Peyer's patch (tissue), 4 donors: Measurements from ENCODE around the gene IDH3B. TPM values are rescaled to one million over a fixed set of nuclear protein-coding genes. Genes with fewer than 3 reads are reported as not detected.
A peak's percentile ranks its signal among the peaks of the same experiment; 100 is the strongest.

Experiments used
- DNase-seq, 3 donors: peaks; one replicate each; pipeline ENCODE4 v3.0.0-alpha.2; 2017 to 2019
- H3K27ac ChIP-seq, 4 donors: fragments of 200-600 bp; sonication (generic); one replicate each; pipeline ENCODE4 v1.5.1; 2016 to 2019
- H3K27me3 ChIP-seq, 2 donors: fragments of 200-600 bp; sonication (generic); one replicate each; pipeline ENCODE4 v1.5.1; 2019
- H3K36me3 ChIP-seq, 3 donors: fragments of 200-600 bp; sonication (generic); one replicate each; pipeline ENCODE4 v1.5.1; 2016 to 2019
- H3K4me1 ChIP-seq, 4 donors: fragments of 200-600 bp; sonication (generic); one replicate each; pipeline ENCODE4 v1.5.1; 2016 to 2019
- H3K4me3 ChIP-seq, 4 donors: fragments of 200-600 bp; sonication (generic); 1 replicate in 3 of 4; 2 replicates in 1 of 4; pipeline ENCODE4 v1.5.1; 2016 to 2019; ENCODE audit warnings: mild to moderate bottlenecking in 1 of 4
- H3K9me3 ChIP-seq, 4 donors: fragments of 200-600 bp; sonication (generic); one replicate each; pipeline ENCODE4 v1.5.1; 2016 to 2019; ENCODE audit warnings: mild to moderate bottlenecking in 1 of 4
- POLR2A ChIP-seq, 2 donors: fragments of 450-650 bp; IDR thresholded peaks; one replicate each; pipeline ENCODE4 v1.5.1; 2017; ENCODE audit warnings: antibody characterized with exemption in 2 of 2, mild to moderate bottlenecking in 2 of 2, moderate library complexity in 2 of 2
- total RNA-seq, 4 donors: library from RNA; depleted of rRNA; stranded (reverse); fragments of >200 nt; gene quantifications; one replicate each; pipeline ENCODE4 v1.1.0, GENCODE V29; 2016
- TF ChIP-seq, protein P1 (sequence below), 6 experiments: fragments of 450-650 bp in 4 of 6; fragments of 200-600 bp in 2 of 6; sonication (generic) in 1 of 6; IDR thresholded peaks; one replicate each; pipeline ENCODE4 v1.5.1; 2017 to 2019; ENCODE audit warnings: antibody characterized with exemption in 6 of 6, mild to moderate bottlenecking in 3 of 6, moderate library complexity in 1 of 6

Gene IDH3B
- total RNA-seq, 4 donors from 2014 or later, result 113 to 156 (median 134) TPM

DNA sequence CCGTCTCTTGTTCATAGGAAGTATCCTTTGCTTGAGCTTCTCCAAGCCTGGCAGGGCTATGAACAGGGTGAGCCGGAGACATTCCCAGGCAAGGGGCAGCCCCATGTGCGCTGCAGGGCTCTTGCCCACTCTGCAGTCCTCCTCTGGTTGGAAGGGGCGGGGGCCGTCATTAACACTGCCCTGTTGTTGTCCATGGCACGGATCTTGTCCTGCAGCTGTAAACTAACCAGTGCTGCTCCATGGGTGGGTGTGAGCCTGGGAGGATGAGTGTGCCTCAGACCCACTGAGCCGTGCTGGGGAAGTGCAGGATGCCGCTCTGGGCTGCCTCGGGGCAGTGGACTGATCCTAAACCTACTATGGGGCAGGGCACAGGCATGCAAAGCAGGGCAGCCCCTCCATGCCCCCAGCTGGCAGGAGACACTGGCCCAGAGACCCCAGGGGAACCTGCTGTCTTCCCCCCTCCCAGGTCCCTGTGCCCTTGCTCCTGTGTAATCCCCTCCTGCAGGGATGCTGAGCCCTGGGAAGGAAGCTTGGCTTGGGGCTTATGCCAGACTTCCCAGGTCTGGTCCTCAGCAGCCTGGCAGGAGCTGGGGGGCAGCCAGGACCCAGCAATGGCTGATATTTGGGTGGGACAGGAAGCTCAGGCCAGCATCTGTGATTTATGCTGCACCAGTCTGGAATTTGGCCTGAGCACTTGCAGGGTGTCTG is 37.1 kb upstream of the IDH3B start:
- Histone ChIP-seq H3K27ac (no peak overlapping the region), H3K9me3 (no peaks in the 10 kb centered on the region), H3K4me1 (no peaks in the 10 kb centered on the region), H3K36me3 (no peaks in the 10 kb centered on the region), H3K4me3 (no peak overlapping the region), H3K27me3 (no peaks in the 10 kb centered on the region)
- TF ChIP-seq, protein P1, sequence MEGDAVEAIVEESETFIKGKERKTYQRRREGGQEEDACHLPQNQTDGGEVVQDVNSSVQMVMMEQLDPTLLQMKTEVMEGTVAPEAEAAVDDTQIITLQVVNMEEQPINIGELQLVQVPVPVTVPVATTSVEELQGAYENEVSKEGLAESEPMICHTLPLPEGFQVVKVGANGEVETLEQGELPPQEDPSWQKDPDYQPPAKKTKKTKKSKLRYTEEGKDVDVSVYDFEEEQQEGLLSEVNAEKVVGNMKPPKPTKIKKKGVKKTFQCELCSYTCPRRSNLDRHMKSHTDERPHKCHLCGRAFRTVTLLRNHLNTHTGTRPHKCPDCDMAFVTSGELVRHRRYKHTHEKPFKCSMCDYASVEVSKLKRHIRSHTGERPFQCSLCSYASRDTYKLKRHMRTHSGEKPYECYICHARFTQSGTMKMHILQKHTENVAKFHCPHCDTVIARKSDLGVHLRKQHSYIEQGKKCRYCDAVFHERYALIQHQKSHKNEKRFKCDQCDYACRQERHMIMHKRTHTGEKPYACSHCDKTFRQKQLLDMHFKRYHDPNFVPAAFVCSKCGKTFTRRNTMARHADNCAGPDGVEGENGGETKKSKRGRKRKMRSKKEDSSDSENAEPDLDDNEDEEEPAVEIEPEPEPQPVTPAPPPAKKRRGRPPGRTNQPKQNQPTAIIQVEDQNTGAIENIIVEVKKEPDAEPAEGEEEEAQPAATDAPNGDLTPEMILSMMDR (IDR thresholded peaks at IDR 0.05), result no peak
- no peak for TF ChIP-seq POLR2A (IDR thresholded peaks at IDR 0.05)
- DNase-seq, result no peak

DNA sequence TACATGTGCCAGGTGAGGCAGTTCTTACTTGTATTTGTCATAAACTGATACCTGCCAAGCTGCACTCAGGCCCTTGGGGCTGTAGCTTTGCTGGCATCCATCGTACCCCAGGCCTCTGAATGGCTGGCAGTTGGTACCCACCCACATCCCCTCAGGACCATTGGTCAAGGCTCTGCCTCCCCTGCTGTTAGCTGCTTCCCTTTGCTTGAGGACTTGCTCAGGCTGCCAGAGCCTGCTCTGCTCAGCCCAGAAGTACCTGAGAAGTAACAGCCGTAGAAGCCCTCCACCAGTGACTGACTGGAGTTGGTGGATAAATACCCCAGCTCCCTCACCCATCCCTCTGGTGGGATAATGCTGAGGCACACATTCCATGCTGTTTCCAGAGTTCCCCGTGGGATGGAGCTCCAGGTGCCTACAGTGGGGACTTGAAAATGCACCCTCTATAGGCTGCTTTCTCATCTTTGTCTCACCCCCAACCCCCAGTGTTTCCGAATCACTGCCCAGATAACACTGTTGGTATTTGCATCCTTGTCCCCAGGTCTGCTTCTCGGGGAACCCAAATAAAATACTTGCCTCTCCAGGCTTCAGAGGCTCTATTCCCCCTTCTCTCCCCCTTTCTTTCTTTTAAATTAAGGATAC is 35.9 kb upstream of the IDH3B start:
- Histone ChIP-seq H3K4me1 (no peaks in the 10 kb centered on the region), H3K36me3 (no peaks in the 10 kb centered on the region), H3K9me3 (no peaks in the 10 kb centered on the region), H3K4me3 (no peak overlapping the region), H3K27me3 (no peaks in the 10 kb centered on the region), H3K27ac (no peak overlapping the region)
- DNase-seq, result peak in 1 of 3 donors; percentile 24
- no peak for TF ChIP-seq POLR2A (IDR thresholded peaks at IDR 0.05)
- TF ChIP-seq, protein P1 (IDR thresholded peaks at IDR 0.05), result no peak

DNA sequence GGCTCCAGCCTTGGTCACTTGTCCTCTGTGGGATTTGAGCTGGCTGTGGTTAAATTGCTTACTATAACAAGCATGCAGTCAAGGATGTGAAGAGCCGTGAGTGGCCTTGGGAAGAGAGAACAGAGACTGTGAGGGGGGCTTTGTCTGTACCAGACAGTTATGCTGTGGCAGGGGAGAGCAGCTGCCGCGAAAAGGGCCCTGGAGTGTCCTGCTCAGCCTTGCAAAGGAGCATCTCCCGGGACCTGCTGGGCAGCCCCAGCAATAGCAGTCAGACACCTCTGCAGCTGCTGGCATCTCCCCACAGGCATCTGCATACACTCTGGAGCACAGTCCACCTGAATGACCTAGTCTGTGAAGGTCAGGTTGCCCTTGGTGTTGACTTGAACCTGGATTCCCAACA is 34.9 kb upstream of the IDH3B start:
- no peak overlapping the region for H3K27ac ChIP-seq
- TF ChIP-seq, protein P1 (IDR thresholded peaks at IDR 0.05), result no peak
- TF ChIP-seq POLR2A (IDR thresholded peaks at IDR 0.05), result no peak

DNA sequence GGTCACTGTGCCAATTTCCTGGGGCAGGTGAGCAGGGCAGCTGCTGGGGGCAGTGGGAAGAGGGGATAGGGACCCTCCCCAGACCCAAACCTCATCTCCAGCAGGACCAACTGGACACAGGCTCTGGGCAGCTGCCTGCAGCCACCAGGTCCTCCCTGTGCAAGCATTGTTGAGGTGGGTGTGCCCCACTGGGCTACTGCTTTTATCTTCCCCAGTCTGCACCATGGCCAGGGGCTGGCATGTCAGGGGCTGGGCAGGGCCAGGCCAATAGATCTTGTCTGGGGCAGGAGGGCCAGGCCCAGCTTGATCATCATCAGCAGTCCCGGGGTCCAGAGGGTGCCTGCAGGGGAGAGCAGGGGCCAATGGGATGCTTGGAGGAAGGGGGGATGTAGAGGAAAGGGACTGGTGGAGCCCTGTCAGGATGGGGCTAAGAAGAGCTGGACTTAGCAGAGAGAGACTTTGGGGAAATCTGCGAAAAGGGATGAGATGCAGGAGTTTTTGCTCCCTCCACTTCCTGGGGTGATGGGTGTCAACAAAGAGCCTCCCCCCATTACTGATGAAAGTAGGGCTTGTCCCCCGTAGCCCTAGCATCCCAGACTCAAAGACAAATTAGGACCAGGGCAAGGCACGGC is 34.3 kb upstream of the IDH3B start:
- Histone ChIP-seq H3K27ac (no peak overlapping the region), H3K9me3 (no peaks in the 10 kb centered on the region), H3K4me3 (no peak overlapping the region), H3K27me3 (peaks cover 0 to 13% of the 10 kb centered on the region in 2 donors), H3K36me3 (no peaks in the 10 kb centered on the region), H3K4me1 (peaks cover 0 to 9% (median 3%) of the 10 kb centered on the region in 4 donors)
- TF ChIP-seq POLR2A (IDR thresholded peaks at IDR 0.05), result no peak
- TF ChIP-seq, protein P1 (IDR thresholded peaks at IDR 0.05), result no peak
- DNase-seq, result no peak

More for the DNA sequence above, 34.9 kb upstream of the IDH3B start:
- H3K4me3 ChIP-seq, result no peak overlapping the region
- DNase-seq, result no peak
- peaks cover 0 to 7% of the 10 kb centered on the region in 2 donors for H3K27me3 ChIP-seq
- no peaks in the 10 kb centered on the region for H3K36me3 ChIP-seq
- peaks cover 0 to 3% (median 0%) of the 10 kb centered on the region in 4 donors for H3K4me1 ChIP-seq
- H3K9me3 ChIP-seq, result no peaks in the 10 kb centered on the region

DNA sequence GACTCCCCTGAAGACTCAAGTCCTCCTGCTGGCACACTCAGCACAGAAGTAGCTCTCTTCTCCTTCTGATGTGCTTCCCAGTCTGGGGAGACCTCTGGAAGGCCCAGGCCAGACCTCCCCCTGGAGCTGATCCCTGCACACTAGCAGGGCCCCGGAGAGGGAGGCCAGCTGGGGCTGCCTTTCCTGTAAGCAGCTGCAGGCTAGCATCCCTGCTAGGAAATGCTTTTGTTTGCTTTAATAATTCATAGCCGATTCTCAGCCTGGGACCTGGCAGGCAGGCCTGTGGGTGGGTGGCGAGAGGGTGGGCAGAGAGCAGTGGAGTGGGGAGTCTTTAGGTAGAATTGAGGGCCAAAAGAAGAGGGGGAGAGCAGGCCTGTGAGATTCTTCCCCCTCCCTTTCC is 33.8 kb upstream of the IDH3B start:
- H3K27me3 ChIP-seq, result peaks cover 0 to 15% of the 10 kb centered on the region in 2 donors
- TF ChIP-seq, protein P1 (IDR thresholded peaks at IDR 0.05), result no peak
- no peak for TF ChIP-seq POLR2A (IDR thresholded peaks at IDR 0.05)
- H3K36me3 ChIP-seq, result no peaks in the 10 kb centered on the region
- DNase-seq, result peak in 1 of 3 donors; percentile 9
- no peak overlapping the region for H3K4me3 ChIP-seq
- no peak overlapping the region for H3K27ac ChIP-seq
- H3K4me1 ChIP-seq, result peaks cover 0 to 10% (median 3%) of the 10 kb centered on the region in 4 donors
- H3K9me3 ChIP-seq, result no peaks in the 10 kb centered on the region
